Endometrial microvascular endothelial cells (primary cell): ENCODE data around the gene PTPRD. TPM values are rescaled to one million over a fixed set of nuclear protein-coding genes. Genes with fewer than 3 reads are reported as not detected.

Source experiments
- in situ Hi-C: cut with HindIII; loops from 2 replicates; pipeline ENCODE4 v1.10.0; 2017; ENCODE audit warnings: low sequenced_read_pairs, low pct_unique_long_range_greater_than_20kb; ENCODE audit errors: inconsistent ontology term
- total RNA-seq: library from RNA; depleted of rRNA; stranded (reverse); fragments of >200 nt; gene quantifications from one replicate; pipeline ENCODE4 v1.2.3, GENCODE V29; 2015; ENCODE audit errors: inconsistent ontology term

The PTPRD gene
- total RNA-seq, 1 donor from 2014 or later = under 0.01 TPM

GRCh38 chr9:8784838-8785237, 1828.0 kb downstream of the PTPRD start:
- in situ Hi-C loops = no loop called here

DNA sequence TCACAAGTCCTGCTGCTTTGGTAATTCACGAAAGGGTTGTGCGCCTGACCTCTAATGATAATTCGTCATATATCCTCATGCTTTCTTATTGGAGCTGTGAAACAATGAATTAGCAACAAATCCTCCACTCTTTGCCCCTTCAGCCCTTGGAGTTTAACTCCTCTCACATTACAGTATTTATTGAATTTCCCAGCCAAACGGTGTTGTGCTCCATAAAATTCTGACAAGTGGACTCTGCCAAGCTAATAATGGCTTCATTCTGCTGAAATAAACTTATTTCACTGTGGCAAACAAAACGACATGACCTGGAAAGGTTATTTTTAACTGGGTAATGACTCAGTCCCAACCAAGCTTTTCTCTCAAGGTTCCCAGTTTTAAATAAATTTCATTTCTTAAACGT, 1828.9 kb downstream of the PTPRD start:
- in situ Hi-C loops = no loop called here

- in situ Hi-C loops = no loop called here
Measured at GRCh38 chr9:8782237-8782636, 1830.6 kb downstream of the PTPRD start.

GRCh38 chr9:8781458-8781857, 1831.3 kb downstream of the PTPRD start:
- in situ Hi-C loops = no loop called here

- in situ Hi-C loops = no loop called here
Measured at GRCh38 chr9:8780386-8780785, 1832.4 kb downstream of the PTPRD start.

DNA sequence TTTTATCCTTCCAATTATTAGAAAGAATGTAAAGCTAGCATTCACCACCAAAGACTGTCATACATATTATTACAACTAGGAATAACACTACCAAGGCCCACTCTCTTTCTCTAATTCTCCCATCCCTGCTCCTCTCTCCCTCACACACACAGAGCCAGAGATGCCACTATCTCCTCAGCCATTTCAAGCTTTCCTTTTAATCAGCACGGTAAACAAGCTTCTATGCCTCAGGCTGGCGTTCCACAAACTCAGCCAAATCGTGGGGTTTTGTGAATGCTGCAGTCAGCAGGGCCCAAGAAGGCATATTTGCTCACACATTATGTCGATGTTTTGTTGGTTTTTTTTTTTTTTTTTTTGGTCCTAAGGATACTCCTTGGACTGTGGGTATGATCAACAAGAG, 1833.3 kb downstream of the PTPRD start:
- in situ Hi-C loops = no loop called here

- in situ Hi-C loops = no loop called here
Measured at GRCh38 chr9:8778356-8778755, 1834.4 kb downstream of the PTPRD start.

- in situ Hi-C loops = no loop called here
Measured at GRCh38 chr9:8772302-8772701, 1840.5 kb downstream of the PTPRD start.

DNA sequence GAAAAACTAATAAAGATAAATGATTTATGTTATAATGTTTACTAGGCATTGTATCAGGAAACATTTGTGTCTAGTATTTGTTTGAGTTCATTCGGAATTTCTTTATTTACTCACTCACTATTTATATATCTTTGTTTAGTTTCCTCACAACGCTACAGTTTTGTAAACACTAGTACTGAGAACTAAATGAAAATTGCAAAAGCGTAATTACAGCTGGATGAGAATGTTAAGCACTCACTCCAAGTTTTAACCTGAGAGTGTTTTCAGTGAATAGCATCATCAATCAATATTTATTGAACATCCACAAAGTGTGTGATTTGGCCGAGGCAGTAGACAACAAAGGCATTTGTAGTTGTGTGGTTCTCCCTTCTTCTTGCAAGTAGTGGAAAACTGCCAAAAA, 1843.6 kb downstream of the PTPRD start:
- in situ Hi-C loops = no loop called here

GRCh38 chr9:8766096-8766495, 1846.7 kb downstream of the PTPRD start:
- in situ Hi-C loops = no loop called here

DNA sequence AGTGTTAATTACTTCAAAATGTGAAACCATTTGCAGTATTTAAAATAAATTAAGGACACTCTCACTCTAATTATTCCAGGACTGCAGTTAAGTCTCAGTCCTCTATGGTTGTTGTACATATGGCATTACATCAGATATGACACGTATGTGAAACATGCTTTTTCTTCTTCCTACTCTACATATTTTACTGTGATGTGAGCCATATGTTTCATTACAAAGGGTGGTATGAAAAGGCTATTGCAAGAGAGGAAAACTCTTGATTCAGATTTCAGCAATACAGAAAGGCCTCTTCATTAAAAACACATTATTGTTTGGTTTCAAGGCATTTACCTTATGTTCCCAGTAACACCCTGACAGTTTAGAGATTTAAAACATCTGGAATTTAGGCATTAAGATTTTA, 1848.8 kb downstream of the PTPRD start:
- in situ Hi-C loops = no loop called here

DNA sequence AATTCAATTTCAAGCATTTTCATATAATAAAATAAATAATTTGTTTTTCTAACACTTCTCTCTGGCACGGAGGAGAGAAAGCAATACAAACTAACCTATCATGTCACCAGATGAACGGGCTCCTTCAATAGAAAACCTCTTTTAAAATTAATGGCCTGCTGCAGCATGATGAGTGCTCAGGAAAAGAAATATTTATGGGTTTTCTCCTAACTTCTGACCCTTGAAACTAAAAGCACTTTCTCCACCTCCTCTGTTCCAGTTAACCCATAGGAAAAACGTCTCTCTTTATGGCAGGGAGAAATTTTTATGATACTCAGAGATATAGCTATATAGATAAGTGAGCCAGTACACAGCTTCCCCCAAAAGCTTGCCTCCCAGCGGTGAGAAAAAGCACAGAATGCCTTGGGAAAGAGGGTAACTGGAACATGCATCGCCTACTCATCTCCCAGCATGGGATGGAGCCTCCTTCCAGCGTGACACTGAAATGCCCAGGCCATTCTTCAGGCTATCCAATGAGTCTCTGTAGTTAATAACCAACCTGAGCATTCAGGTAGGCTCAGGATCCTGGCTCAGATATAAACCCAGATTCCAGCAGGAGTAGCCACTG, 1850.2 kb downstream of the PTPRD start:
- in situ Hi-C loops = no loop called here

DNA sequence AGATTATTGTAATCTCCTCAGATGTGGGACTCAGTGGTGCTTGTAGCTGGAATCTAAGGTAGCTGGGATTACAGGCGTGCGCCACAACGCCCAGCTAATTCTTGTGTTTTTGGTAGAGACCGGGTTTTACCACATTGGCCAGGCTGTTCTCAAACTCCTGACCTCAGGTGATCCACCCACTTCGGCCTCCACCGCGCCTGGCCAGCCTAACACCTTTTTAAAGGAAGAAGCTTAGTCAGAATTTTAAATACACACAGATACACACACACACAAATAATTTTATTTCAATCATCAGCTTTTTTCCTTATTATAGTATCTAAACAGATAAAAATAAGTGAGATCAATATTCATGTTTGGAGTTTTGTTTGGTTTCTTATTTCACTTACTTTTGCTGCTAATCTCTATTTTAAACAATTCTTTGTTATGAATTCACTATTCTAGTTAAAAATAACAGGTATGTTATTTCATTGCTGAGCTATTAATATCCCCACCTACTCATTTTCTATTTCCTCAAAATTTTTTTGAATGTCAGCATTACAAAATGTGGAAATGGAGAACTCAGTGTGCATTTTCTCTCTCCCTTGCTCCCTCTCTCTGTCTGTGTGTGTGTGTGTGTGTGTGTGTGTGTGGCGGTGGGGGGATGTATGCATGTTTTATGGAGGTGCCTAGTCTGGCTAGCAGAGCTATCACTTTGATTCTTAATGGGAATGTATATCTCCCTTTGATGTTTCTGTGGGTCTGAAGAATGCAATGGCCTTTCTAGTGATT, 1852.6 kb downstream of the PTPRD start:
- in situ Hi-C loops = no loop called here

DNA sequence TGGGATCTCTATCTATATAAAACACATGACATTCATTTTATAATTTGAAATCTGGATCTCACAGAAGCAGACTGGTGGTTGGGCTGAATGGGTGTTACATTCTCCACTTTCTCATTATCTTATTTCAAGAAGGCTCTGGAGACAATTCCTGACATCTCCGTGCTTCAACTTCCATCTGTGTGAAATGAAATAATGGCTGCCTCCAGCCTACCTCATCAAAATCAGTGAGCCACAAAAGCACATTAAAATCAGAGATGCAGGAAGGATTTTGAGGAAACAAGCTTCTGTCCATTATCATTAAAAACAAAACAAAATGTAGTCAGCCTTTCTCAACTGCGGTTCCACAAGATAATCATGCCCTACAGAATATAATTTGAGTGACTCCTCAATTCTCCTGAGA, 1854.9 kb downstream of the PTPRD start:
- in situ Hi-C loops = no loop called here

GRCh38 chr9:8754751-8755150, 1858.1 kb downstream of the PTPRD start:
- in situ Hi-C loops = no loop called here

GRCh38 chr9:8751406-8751930, 1861.3 kb downstream of the PTPRD start:
- in situ Hi-C loops = no loop called here

GRCh38 chr9:8750639-8751051, 1862.2 kb downstream of the PTPRD start:
- in situ Hi-C loops = no loop called here

DNA sequence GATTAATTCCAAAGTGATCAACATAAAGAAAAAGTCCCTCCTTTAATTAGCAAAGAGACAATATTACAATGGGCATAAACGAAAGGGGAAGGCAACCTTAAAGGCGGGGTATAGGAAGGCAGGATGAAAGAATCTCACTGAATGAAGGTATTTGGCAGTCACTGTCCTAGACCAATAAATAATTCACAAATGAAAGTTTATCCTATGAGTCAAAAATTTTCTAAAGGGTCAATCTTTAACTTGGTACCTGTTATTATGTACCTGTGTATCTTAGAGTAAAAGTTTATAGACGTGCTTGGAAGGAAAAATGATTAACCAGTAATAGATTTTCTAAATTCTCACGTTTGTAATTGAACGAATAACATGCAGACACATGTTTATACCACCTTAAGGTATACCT, 1867.5 kb downstream of the PTPRD start:
- in situ Hi-C loops = no loop called here

DNA sequence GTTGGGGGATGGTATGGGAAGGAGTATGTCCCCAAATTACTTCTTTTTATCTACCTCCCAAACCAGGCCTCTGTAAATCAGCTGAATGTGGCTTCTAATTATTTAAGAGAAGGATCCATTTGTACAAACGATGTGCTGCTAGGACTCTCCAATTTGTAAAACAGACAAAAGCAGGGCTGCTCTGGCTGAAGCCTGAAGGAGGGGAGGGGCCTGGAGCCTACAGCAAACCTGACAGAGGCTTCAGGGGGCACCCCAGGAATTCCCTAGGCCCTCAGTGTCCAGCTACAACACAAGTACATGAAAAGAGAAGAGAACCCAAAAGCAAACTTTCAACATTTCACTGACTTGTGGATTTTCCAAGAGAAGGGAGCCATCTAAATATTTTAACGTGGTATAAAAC, 1873.9 kb downstream of the PTPRD start:
- in situ Hi-C loops = no loop called here

- in situ Hi-C loops = no loop called here
Measured at GRCh38 chr9:8736805-8737204, 1876.0 kb downstream of the PTPRD start.
